Ramos (cell line): ENCODE results near the gene SMARCC1.

Experiments used
- in situ Hi-C: fragments of 300-500 bp; cut with MboI; formaldehyde crosslinking; loops from one replicate; pipeline ENCODE4 v1.14.3; 2022; ENCODE audit warnings: low sequenced_read_pairs; ENCODE audit not compliant: unreplicated experiment

SMARCC1 gene

GRCh38 chr3:47601281-47601680, 180.4 kb downstream of the SMARCC1 start:
- in situ Hi-C loops, result no loop called here

GRCh38 chr3:47594792-47595191, 186.9 kb downstream of the SMARCC1 start:
- in situ Hi-C loops, result no loop called here

GRCh38 chr3:47592066-47592795, 189.5 kb downstream of the SMARCC1 start:
- in situ Hi-C loops, result no loop called here

GRCh38 chr3:47590216-47590615, 191.5 kb downstream of the SMARCC1 start:
- in situ Hi-C loops, result no loop called here

GRCh38 chr3:47588587-47588986, 193.1 kb downstream of the SMARCC1 start:
- in situ Hi-C loops, result no loop called here

- in situ Hi-C loops, result no loop called here
Measured at GRCh38 chr3:47588053-47588452, 193.6 kb downstream of the SMARCC1 start.

GRCh38 chr3:47586746-47587145, 194.9 kb downstream of the SMARCC1 start:
- in situ Hi-C loops, result no loop called here

GRCh38 chr3:47583320-47584075, 198.2 kb downstream of the SMARCC1 start:
- in situ Hi-C loops, result no loop called here

GRCh38 chr3:47581835-47582234, 199.9 kb downstream of the SMARCC1 start:
- in situ Hi-C loops, result no loop called here

GRCh38 chr3:47581422-47581821, 200.3 kb downstream of the SMARCC1 start:
- in situ Hi-C loops, result no loop called here

- in situ Hi-C loops, result no loop called here
Measured at GRCh38 chr3:47580481-47580880, 201.2 kb downstream of the SMARCC1 start.

- in situ Hi-C loops, result no loop called here
Measured at GRCh38 chr3:47579875-47580274, 201.8 kb downstream of the SMARCC1 start.

- in situ Hi-C loops, result no loop called here
Measured at GRCh38 chr3:47578691-47579632, 202.7 kb downstream of the SMARCC1 start, which contains the start of gene CSPG5. CSPG5 (minus strand) TSS chr3:47578865; CDS start chr3:47578693, 172 bp downstream.

GRCh38 chr3:47578119-47578632, 203.5 kb downstream of the SMARCC1 start:
- in situ Hi-C loops, result no loop called here

GRCh38 chr3:47577583-47578118, 204.0 kb downstream of the SMARCC1 start:
- in situ Hi-C loops, result no loop called here

GRCh38 chr3:47573190-47574172, 208.2 kb downstream of the SMARCC1 start:
- in situ Hi-C loops, result no loop called here

GRCh38 chr3:47571391-47572175, 210.1 kb downstream of the SMARCC1 start:
- in situ Hi-C loops, result no loop called here

GRCh38 chr3:47568901-47569300, 212.8 kb downstream of the SMARCC1 start:
- in situ Hi-C loops, result no loop called here
